Stimulated activated CD8-positive, alpha-beta memory T cell treated with anti-CD3 and anti-CD28 coated beads, Interleukin-7, amount 100 ng/mL, for 48 hours (primary cell): ENCODE results near the gene CPE.
A peak's percentile ranks its signal among the peaks of the same experiment; 100 is the strongest.
"Not testable (repeated sequence)": the region's sequence is repeated elsewhere in the genome, so short reads cannot be mapped to it uniquely, and the experiment has no call there.

ENCODE experiments used
- DNase-seq, 2 donors: peaks; one replicate each; pipeline ENCODE4 v3.0.0-alpha.2; 2020; ENCODE audit warnings: low read depth in 1 of 2; ENCODE audit errors: extremely low read depth in 1 of 2

CPE gene

GRCh38 chr4:165458471-165458870 lies 79.7 kb downstream of the CPE start:
- DNase-seq, result no peak

GRCh38 chr4:165461159-165461821 lies 82.5 kb downstream of the CPE start:
- no peak for DNase-seq

DNA sequence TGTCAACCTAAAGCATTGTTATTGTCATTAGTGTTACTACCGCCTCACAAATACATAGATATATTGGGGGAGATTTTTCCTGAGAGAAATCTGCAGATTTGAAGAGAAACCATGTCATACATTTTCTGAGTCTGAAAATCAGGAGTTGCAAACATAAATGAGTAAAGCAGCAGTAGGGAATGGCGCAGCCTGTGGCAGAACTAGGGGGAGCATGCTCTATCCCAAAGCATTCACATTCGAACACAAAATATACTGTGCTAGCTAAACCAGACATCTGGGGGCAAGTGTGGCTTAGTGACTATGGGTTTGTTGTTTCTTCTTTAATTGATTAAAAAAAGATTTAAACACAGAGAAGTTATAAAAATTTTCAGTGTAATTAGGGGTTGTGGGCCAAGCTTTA lies 83.2 kb downstream of the CPE start:
- no peak for DNase-seq

GRCh38 chr4:165464376-165464775 lies 85.6 kb downstream of the CPE start:
- DNase-seq, result no peak

DNA sequence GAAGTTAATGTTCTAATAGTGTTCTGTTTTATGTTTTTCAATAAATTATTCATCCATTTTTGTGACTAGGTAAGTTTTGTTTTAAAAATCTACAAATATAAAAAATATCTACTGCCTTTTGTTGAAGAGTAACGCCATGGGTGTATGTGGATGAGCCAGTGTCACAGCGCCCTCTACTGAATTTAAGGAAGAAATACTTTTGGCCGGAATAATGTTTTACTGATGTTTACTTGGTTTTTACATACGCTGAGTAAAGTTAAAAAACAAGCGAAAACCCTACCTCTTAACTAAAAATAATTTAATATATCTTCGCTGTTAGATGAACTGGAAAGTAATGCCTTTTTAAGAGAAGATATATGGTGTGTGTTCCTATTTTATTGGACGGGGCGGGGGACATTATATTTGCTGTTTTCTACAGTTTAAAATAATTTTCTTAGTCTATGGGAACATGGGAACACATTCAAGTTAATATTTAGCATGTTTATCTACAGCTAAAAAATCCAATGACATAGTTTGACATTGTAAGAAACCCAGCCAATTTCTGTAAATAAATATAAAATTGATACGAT lies 86.1 kb downstream of the CPE start:
- DNase-seq, result no peak

GRCh38 chr4:165470009-165470408 lies 91.2 kb downstream of the CPE start:
- DNase-seq, result no peak

DNA sequence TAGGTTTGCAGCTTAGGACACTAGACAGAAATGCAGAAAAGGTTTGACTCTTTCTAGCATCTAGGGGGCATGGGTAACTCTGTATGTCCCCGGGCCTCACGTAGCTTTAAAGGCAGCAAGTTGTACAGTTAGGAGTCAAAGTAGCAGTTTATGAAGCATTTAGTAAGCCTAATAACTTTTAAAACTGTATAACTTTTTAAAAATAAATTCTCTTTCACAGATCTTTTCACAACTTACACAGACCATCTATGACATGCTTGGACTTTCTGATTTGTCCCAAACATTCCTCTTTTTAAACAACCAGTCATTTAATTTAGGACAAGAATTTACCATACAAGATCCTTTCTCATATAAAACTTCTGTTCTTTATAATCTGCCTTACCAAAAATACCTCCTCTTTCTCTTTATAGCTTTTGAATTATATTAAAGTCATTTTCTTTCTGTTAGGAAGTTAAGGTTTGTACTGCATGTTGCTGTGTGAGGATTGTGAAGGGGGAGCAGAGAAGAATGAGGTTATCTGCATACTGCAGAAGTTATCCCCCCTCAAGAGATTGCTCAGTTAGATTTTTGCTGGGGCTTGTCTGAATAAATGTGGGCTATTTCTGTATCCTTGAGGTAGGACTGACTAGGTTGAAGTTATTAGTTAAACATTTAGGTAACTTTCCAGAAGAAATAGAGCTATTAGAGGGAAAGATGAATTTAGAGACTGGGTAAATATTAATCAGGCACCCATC lies 94.3 kb downstream of the CPE start:
- no peak for DNase-seq

DNA sequence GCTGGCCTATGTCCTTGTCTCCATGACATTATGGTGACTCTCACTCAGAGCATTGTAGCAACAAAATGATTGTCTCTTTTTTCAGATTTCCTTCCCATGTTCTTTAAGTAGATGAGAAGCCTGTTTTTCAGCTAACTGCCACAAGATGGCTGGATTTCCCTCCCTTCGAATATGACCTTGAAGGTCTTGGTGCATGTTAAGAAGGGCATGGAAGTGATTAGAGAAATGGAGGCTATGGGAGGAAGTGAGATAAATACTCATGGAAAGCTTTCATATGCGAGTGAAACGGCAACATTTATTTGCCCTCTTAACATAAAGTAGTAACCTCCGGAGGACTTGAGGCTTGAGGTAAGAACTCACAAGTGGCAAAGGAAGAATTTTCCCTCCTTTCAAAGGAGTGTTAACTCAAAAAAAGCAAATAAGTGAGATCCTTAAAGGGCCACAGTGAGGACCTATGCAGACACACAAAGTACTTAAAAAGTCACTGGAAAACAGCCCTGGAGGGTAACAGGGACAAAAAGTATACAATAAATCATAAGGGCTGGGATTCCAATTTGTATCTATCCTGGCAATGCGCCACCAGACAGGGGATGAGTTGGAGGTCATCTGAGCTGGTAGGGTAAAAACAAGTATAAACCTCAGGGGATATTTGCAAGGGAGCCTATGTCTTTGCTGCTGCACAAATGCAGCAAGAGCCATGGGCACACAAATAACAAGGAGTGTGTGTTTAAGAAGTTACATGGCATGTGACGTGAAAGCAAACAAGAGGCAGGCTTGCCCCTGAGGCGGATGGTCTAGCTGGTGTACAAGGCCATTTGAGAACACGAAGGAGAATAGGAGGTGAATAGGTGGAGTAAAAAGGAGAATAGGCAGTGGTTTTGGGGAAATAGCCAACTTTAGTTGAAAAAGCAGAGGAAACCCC lies 96.2 kb downstream of the CPE start:
- DNase-seq, result no peak

DNA sequence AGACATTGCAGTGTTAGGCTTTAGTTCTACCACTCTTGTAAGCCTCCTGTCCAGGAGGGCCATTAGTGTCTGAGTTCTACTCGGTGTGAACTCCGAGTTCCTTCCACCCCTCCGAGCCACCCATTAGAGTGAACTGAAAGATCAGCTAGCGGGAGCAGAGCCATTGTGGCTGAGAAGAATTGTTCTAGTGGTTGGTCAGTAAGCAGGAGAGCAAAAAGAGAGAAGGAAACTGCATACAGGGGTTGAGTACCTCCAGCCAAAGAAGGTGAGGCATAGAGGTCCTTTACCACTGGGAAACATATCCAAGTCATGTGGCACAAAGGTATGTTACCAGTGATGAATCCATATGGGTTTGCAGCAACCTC lies 96.9 kb downstream of the CPE start:
- no peak for DNase-seq

DNA sequence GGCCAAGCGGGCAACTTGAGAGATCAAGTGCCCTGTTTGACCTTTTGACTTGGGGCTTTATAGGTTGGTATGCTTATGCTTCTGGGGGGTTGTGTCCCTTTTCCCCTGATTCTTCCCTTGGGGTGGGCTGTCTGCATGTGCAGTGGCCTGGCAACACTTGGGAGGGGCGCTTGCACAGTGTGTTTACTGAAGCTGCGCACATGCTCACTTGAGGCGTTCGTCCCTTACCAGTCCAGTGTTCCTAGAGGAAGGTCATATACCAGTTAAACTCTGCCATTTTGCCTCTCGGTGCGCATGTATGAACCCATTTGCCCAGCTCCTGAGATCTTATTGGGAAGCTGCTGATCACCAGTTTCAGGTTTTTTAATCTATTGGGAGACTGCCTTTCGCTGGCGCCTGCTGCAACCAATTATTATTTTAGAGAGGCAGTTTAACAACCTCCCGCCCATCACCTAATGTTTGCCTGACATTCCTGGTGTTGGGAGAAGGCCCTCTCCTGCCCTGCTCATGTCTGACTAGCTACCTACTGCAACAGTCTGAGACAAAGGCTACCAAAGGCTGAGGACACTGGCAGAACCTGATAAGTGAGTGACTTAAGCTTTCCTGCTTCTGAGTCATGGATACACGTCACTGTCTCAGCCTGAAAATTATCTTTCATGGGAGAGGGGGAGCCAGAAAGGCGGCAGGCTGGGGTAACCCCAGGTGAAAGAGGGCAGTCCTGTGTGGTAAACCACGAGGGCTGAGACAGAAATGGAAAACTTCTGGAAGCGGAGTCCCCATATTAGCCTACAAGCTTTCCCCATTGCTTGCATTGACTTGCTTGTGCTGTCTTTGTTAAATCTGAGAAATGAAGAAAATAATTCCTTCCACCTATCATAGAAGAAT lies 97.6 kb downstream of the CPE start:
- no peak for DNase-seq

GRCh38 chr4:165477799-165478198 lies 99.0 kb downstream of the CPE start:
- no peak for DNase-seq

DNA sequence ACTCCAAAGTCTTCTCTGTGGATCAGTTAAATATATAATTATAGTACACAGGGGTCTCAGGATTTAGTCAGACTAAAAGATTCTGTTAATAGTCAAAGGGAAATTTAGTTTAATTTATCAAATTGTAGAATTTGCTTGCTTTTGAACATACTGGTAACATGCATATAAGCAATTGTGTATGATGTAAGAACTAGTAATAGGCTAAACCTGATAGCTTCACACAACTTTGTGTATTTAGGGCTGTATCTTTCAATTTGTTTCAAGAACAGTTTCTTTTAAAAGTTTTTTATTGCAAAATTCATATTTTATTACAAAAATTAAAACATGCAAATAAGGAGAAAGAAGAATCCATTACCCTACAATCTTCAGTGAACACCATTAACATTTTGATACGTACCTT lies 99.5 kb downstream of the CPE start:
- no peak for DNase-seq

DNA sequence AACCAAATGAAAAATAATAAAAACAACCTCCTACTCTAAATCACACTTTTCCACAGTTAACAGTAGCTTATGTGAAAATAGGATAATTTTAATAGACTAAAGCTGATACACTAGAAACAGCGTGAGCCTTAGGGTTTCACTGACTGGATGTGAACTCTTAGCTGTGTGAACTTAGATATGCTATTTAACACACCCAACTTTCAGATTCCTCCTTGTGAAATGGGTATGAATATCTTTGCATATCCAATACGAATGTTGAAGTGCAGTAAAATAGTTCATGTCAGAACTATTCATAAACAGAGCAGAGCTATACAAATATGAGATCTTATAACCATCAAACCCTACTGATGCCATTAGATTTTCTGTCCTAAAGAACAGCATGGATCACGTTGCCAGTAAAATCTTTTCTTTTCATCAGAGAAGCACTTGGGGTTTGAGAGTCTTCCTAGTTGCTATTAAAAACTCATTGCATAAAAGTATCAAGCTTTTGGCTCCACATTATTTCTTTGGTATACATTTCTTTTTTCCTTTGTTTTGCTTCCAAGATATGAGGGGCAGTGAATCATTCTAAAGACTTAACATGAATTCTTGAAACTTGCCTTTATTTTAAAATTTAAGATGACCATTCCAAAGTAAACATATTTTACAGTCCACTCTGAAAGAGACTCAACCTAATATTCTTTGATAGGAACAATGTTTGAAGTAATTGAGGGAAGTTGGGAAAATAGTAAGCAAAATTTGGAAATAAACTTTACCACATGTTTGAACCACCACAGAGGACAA lies 102.4 kb downstream of the CPE start:
- DNase-seq, result no peak

- no peak for DNase-seq
Measured at GRCh38 chr4:165489786-165490185, 111.0 kb downstream of the CPE start.

- DNase-seq, result not testable (repeated sequence)
Measured at GRCh38 chr4:165492583-165492982, 113.8 kb downstream of the CPE start.

DNA sequence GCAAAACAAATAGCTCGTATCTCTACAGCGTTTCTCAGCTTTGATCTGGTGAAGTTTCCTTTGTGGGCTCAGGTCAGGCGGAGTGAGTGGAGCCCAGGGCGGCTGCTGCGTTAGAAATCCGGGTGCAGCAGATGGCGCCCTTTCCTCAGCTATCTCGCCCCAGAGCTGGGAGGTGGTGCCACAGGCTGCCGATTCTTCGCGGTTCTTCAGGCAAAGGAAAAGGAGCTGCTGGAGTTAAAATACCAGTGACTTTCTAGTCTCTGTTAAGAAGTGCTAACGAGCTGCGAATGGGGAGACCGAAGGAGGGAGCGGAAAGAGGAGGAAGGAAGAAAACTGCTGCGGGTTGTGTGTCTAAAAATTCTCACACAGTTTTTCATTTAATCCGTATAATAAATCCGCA lies 114.6 kb downstream of the CPE start:
- DNase-seq, result peak; percentile 37 to 42

GRCh38 chr4:165502916-165503907 lies 124.4 kb downstream of the CPE start:
- DNase-seq, result no peak

- no peak for DNase-seq
Measured at GRCh38 chr4:165504184-165504583, 125.4 kb downstream of the CPE start.
